GM12878 (cell line): Measurements from ENCODE around the gene SSRP1. TPM values are rescaled to one million over a fixed set of nuclear protein-coding genes. Genes with fewer than 3 reads are reported as not detected.

Experiments
- ATF2 ChIP-seq: IDR thresholded peaks from 2 replicates; pipeline ENCODE4 v1.6.1; 2012; ENCODE audit warnings: low read length, inconsistent platforms
- ATF7 ChIP-seq: fragments of 450-650 bp; IDR thresholded peaks from 2 replicates; pipeline ENCODE4 v1.6.1; 2016; ENCODE audit warnings: low read depth, mild to moderate bottlenecking
- IKZF1 ChIP-seq: fragments of 450-650 bp; conservative IDR thresholded peaks from 2 replicates; pipeline ENCODE4 v1.6.1; 2017; ENCODE audit warnings: antibody characterized with exemption, mild to moderate bottlenecking
- IKZF2 ChIP-seq, 2 experiments: fragments of 450-650 bp; IDR thresholded peaks; 2 replicates each; pipeline ENCODE4 v1.6.1; 2017; ENCODE audit warnings: mild to moderate bottlenecking in 2 of 2, moderate library complexity in 2 of 2
- MTA2 ChIP-seq: fragments of 450-650 bp; IDR thresholded peaks from 2 replicates; pipeline ENCODE4 v1.6.1; 2016; ENCODE audit warnings: low read depth, mild to moderate bottlenecking, moderate library complexity
- NFIC ChIP-seq: IDR thresholded peaks from 2 replicates; pipeline ENCODE4 v1.6.1; 2012; ENCODE audit warnings: low read depth, mild to moderate bottlenecking, inconsistent platforms, low read length, moderate library complexity
- ZBTB33 ChIP-seq: fragments of 450-650 bp; IDR thresholded peaks from 2 replicates; pipeline ENCODE4 v1.6.1; 2017; ENCODE audit warnings: mild to moderate bottlenecking
- polyA plus RNA-seq, 11 experiments: library from polyadenylated mRNA; depleted of rRNA in 4 of 11; unstranded in 6 of 11; stranded (reverse) in 5 of 11; fragments of >200 nt; fragmentation: Nextera tagmentation in 4 of 11; fragmentation: Illumina TruSeq in 1 of 11; extraction: Ambion mirVana in 4 of 11; extraction: Trizol in 1 of 11; gene quantifications; 1 replicate in 1 of 11; 2 replicates in 10 of 11; pipeline versions ENCODE4 v1.2.1 to v1.2.3, GENCODE V29; 2011 to 2016; ENCODE audit warnings: inconsistent platforms in 2 of 11, missing spikeins in 2 of 11, low read depth in 1 of 11
- total RNA-seq, 4 experiments: library from RNA; depleted of rRNA in 3 of 4; stranded (reverse); fragments of >200 nt in 3 of 4; fragmentation: Illumina TruSeq in 1 of 4; extraction: Trizol in 1 of 4; gene quantifications; 2 replicates each; pipeline versions ENCODE4 v1.2.1 to v1.2.3, GENCODE V29; 2013 to 2021
- TF ChIP-seq, protein P1 (sequence below): IDR thresholded peaks from 2 replicates; pipeline ENCODE4 v1.6.1; 2012; ENCODE audit warnings: improper control_type of control experiment, low read depth, low read length; ENCODE audit not compliant: insufficient replicate concordance

The SSRP1 gene
- total and polyA plus RNA-seq, 10 of the 15 experiments (the other 5 are each of a cell fraction or from before 2014, with no cell fraction given): 73.6 to 279 (median 138) TPM

- TF ChIP-seq IKZF1: peak; percentile 54
- no peak for TF ChIP-seq ZBTB33
- TF ChIP-seq NFIC: no peak
- no peak for TF ChIP-seq ATF7
- TF ChIP-seq, protein P1, sequence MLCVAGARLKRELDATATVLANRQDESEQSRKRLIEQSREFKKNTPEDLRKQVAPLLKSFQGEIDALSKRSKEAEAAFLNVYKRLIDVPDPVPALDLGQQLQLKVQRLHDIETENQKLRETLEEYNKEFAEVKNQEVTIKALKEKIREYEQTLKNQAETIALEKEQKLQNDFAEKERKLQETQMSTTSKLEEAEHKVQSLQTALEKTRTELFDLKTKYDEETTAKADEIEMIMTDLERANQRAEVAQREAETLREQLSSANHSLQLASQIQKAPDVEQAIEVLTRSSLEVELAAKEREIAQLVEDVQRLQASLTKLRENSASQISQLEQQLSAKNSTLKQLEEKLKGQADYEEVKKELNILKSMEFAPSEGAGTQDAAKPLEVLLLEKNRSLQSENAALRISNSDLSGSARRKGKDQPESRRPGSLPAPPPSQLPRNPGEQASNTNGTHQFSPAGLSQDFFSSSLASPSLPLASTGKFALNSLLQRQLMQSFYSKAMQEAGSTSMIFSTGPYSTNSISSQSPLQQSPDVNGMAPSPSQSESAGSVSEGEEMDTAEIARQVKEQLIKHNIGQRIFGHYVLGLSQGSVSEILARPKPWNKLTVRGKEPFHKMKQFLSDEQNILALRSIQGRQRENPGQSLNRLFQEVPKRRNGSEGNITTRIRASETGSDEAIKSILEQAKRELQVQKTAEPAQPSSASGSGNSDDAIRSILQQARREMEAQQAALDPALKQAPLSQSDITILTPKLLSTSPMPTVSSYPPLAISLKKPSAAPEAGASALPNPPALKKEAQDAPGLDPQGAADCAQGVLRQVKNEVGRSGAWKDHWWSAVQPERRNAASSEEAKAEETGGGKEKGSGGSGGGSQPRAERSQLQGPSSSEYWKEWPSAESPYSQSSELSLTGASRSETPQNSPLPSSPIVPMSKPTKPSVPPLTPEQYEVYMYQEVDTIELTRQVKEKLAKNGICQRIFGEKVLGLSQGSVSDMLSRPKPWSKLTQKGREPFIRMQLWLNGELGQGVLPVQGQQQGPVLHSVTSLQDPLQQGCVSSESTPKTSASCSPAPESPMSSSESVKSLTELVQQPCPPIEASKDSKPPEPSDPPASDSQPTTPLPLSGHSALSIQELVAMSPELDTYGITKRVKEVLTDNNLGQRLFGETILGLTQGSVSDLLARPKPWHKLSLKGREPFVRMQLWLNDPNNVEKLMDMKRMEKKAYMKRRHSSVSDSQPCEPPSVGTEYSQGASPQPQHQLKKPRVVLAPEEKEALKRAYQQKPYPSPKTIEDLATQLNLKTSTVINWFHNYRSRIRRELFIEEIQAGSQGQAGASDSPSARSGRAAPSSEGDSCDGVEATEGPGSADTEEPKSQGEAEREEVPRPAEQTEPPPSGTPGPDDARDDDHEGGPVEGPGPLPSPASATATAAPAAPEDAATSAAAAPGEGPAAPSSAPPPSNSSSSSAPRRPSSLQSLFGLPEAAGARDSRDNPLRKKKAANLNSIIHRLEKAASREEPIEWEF: no peak
- TF ChIP-seq ATF2: no peak
- 0 out of 2 replicates have a peak, but pooled peaks have one; percentile 10 for TF ChIP-seq MTA2
- TF ChIP-seq IKZF2 (IDR thresholded peaks at IDR 0.05): 0 out of 4 replicates have a peak, but pooled peaks of 1 of the 2 experiments have one; percentile 15
Measured at GRCh38 chr11:57341250-57341808, 5.6 kb upstream of the SSRP1 start (continued).
